IPS-18a (cell line): Measurements from ENCODE around the gene C20orf202.

Source experiments
- H3K27ac ChIP-seq: one replicate; pipeline ENCODE4 v1.5.1; 2013; ENCODE audit warnings: low read length
- H3K27me3 ChIP-seq: one replicate; pipeline ENCODE4 v1.6.1; 2013; ENCODE audit warnings: mild to moderate bottlenecking, low read length; ENCODE audit not compliant: control insufficient read depth, insufficient read depth
- H3K36me3 ChIP-seq: one replicate; pipeline ENCODE4 v1.6.1; 2013; ENCODE audit warnings: low read depth, low read length; ENCODE audit not compliant: control insufficient read depth
- H3K4me1 ChIP-seq: one replicate; pipeline ENCODE4 v1.6.1; 2013; ENCODE audit warnings: low read depth, low read length; ENCODE audit not compliant: control insufficient read depth
- H3K4me3 ChIP-seq: one replicate; pipeline ENCODE4 v1.5.1; 2013; ENCODE audit warnings: low read length
- H3K9ac ChIP-seq: one replicate; pipeline ENCODE4 v1.6.1; 2013; ENCODE audit warnings: mild to moderate bottlenecking, low read length, moderate library complexity
- H3K9me3 ChIP-seq: one replicate; pipeline ENCODE4 v1.6.1; 2013; ENCODE audit warnings: low read depth, low read length; ENCODE audit not compliant: control insufficient read depth

The C20orf202 gene

DNA sequence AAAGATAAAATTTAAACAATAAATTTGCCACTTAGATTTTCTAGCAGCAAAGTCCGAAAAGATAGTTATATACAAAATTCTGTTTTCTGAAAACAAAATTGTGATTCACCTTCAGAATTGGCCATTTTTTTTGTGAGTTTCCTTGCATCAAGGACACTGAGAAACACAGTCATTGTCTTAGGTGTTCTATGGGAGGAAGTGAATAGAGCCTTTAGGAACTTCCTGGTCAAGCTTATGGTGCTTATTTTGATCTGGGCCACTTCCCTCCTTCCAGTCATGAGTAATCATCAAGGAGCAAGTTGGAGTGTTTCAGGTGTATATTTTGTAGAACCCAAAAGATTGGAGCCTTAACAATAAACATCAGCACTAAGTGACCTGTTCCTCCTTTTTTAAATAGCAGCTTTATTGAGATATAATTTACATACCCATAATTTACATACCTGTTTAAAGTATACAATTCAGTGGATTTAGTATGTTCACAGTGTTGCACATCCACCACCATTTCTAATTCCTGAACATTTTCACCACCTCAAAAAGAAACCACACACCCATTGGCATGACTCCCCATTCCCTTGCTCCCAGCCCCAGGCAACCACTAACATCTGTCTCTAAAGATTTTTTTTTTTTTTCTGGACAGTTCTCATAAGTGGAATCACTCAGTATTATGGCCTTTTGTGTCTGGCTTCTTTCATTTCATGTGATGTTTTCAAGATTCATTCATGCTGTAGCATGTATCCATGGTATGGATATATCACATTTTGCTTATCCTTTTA lies 36.1 kb upstream of the C20orf202 start:
- Histone ChIP-seq H3K9me3 (no peaks in the 10 kb centered on the region), H3K4me1 (no peaks in the 10 kb centered on the region), H3K27ac (no peak overlapping the region), H3K4me3 (no peak overlapping the region), H3K36me3 (peaks cover 64% of the 10 kb centered on the region), H3K27me3 (no peaks in the 10 kb centered on the region), H3K9ac (no peak overlapping the region)

DNA sequence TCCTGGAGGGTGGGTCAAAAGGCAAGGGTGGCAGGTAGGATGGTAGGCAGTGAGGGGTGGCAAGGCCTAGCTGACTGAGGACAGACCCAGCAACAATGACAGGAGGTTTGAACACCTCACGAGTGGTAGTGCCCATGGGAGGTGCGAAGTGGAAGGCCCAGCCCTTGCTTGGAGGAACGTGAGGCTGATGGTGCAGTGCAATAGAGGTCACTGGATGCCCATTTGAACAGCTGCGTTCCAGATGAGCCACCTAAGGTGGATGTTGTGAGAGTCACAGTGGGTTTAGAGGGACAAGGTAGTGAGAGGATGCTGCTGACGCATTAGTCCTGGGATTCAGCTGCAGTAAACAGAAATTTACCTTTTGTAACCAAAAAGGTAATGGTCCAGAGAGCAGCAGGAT lies 34.0 kb upstream of the C20orf202 start:
- H3K36me3 ChIP-seq = peaks cover 53% of the 10 kb centered on the region
- no peak overlapping the region for H3K27ac ChIP-seq
- no peaks in the 10 kb centered on the region for H3K27me3 ChIP-seq
- H3K9me3 ChIP-seq = no peaks in the 10 kb centered on the region
- no peak overlapping the region for H3K4me3 ChIP-seq
- no peak overlapping the region for H3K9ac ChIP-seq
- H3K4me1 ChIP-seq = no peaks in the 10 kb centered on the region

DNA sequence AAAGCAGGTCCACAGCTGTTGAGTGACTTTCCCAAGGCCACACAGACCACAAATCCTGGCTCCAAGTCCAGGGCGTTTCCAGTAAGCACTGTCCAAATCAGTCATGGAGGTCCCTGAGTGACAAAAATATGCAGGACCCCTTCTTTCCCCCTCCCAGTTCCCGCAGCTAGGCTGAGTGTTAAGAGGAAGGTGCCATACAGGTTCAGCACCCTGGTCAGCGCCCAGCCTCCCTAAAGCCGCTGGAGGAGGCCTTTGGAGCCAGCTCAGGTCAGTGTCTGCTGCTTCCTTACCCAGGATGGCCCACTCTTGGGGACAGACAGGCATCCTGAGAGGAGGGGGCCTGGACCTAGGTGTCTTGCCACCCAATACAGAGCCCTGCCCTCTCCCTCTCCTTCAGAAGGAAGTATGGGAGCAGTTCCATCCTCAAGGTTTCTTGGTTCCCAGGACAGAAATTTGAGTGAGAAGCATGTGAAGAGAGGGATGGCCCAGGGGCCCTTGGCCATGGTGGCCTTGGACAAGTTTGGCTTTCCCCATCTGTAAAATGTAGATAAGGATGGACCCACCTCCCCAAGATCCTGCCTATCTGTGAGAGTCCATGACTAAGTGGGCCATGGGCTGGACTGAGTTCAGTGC lies 31.7 kb upstream of the C20orf202 start:
- no peak overlapping the region for H3K27ac ChIP-seq
- H3K36me3 ChIP-seq = peaks cover 34% of the 10 kb centered on the region
- H3K9ac ChIP-seq = no peak overlapping the region
- no peaks in the 10 kb centered on the region for H3K27me3 ChIP-seq
- no peaks in the 10 kb centered on the region for H3K9me3 ChIP-seq
- H3K4me1 ChIP-seq = no peaks in the 10 kb centered on the region
- no peak overlapping the region for H3K4me3 ChIP-seq

DNA sequence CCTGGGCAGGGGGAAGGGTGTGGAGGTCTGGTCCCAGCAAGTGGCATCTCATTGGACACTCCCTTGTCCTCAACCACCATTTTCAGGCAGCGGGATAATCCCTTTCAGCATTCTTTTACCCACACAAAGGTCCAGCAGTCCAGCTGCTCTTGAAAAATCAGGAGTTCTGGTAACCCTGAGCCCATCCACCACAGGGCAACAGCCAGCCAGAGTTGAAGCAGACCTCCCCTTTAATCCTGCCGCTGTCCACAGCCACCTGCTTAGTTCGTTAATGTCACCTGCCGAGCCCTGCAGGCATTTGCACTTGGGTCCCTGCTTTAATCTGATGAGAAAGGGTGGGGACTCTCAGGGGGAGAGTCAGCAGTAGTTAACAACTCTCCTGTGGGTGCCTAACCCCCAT lies 29.6 kb upstream of the C20orf202 start:
- H3K4me1 ChIP-seq = no peaks in the 10 kb centered on the region
- no peaks in the 10 kb centered on the region for H3K27me3 ChIP-seq
- H3K36me3 ChIP-seq = peaks cover 13% of the 10 kb centered on the region
- no peaks in the 10 kb centered on the region for H3K9me3 ChIP-seq
- H3K4me3 ChIP-seq = no peak overlapping the region
- no peak overlapping the region for H3K27ac ChIP-seq
- H3K9ac ChIP-seq = no peak overlapping the region

DNA sequence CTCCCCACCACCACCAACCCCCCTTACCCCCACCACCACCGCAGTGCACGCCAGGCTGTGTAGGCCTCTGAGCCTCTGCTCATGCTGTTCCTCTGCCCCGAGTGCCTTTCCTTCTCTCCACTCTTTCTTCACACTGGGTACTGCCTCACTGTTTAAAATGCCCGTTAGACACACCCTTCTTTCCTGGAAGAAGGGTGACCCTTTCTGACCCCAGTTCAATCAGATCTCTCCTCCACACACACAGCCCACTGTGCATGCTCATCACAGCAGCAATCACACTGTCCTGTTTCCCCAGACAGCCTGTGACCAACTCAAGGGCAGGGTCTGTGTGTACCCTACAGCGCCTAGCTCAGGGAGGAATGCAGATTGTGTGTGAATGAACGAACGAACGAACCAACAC lies 28.5 kb upstream of the C20orf202 start:
- no peak overlapping the region for H3K27ac ChIP-seq
- peaks cover 8% of the 10 kb centered on the region for H3K36me3 ChIP-seq
- no peak overlapping the region for H3K4me3 ChIP-seq
- no peaks in the 10 kb centered on the region for H3K27me3 ChIP-seq
- no peaks in the 10 kb centered on the region for H3K4me1 ChIP-seq
- no peak overlapping the region for H3K9ac ChIP-seq
- no peaks in the 10 kb centered on the region for H3K9me3 ChIP-seq

DNA sequence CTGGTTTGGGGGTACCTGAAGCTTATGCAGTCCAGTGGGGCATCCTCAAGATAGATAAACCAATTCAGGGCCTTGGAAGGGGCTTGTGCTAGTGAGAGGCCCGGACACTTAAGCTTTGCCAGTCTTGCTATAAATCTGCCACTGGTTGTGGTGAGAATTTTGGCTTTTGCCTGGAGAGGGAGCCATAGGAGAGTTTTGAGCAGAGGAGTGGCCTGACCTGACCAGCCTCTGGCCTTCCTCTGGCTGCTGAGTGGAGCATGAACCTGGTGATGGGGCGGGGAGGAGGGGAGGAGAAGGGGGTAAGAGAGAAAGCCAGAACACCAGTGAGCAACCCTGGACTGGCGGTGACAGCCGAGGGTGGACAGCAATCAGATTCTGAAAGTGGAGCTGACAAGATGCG lies 25.6 kb upstream of the C20orf202 start:
- H3K27ac ChIP-seq = no peak overlapping the region
- H3K9me3 ChIP-seq = no peaks in the 10 kb centered on the region
- H3K4me1 ChIP-seq = peaks cover 5% of the 10 kb centered on the region
- H3K27me3 ChIP-seq = peaks cover 3% of the 10 kb centered on the region
- peaks cover 4% of the 10 kb centered on the region for H3K36me3 ChIP-seq
- H3K4me3 ChIP-seq = no peak overlapping the region
- no peak overlapping the region for H3K9ac ChIP-seq

DNA sequence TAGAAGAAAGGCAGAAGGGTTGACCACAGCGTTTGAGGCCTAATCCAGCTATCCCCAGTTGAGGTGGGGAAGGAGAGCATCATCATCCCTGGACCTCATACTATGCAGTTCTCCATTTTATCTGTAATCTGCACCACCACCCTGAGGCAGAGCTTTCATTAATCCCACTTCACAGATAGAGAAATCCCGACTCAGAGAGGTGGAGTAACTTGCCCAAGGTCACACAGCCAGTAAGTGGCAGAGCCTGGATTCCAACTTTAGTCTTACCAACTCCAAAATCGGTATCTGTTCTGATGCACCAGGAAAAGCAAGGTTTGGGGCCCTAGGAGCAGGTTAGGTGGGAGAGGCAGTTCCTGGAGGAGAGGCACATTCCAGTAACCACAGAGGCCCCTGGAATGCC lies 25.2 kb upstream of the C20orf202 start:
- H3K27ac ChIP-seq = no peak overlapping the region
- peaks cover 5% of the 10 kb centered on the region for H3K4me1 ChIP-seq
- no peak overlapping the region for H3K9ac ChIP-seq
- peaks cover 4% of the 10 kb centered on the region for H3K36me3 ChIP-seq
- H3K9me3 ChIP-seq = no peaks in the 10 kb centered on the region
- H3K4me3 ChIP-seq = no peak overlapping the region
- H3K27me3 ChIP-seq = peaks cover 8% of the 10 kb centered on the region

DNA sequence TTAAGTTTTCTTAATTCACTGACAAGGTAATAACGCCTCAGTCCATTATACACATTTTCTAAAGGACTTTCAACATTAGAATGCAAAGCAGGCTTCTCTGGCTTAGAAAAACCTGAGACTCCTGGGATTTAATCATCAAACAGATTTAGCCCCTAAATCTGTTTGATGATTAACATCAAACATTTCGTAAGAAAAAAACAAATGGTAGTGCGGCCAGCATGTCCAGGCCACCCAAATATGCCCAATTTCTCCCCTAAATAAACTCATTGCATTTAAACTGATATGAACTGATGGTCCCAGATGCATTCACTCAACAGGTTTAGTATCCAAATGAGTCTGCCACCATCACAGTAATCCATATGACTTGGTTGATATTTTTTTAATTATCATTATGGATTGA lies 24.6 kb upstream of the C20orf202 start:
- Histone ChIP-seq H3K4me1 (peaks cover 5% of the 10 kb centered on the region), H3K27me3 (peaks cover 13% of the 10 kb centered on the region), H3K36me3 (peaks cover 4% of the 10 kb centered on the region), H3K9me3 (no peaks in the 10 kb centered on the region), H3K27ac (no peak overlapping the region), H3K4me3 (no peak overlapping the region), H3K9ac (no peak overlapping the region)

DNA sequence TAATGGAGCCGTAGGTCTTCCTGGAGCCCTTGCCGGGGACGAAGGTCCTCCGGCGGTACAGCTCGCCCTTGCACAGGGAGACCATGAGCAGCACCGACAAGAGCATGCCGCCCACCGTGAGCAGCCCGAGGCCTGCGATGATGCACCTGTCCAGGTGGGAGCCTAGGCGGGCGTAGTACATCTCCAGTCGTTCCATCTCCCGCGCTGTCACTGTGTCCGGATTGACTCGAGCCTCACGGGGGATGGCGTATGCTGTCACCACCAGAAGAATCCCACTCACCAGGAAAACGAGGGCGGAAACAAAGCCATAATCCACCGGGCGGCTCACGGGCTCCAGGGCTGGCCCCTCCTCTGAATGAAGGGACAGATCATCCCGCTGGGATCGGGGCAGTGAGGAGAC lies 22.3 kb upstream of the C20orf202 start:
- Histone ChIP-seq H3K27ac (no peak overlapping the region), H3K9ac (no peak overlapping the region), H3K4me3 (no peak overlapping the region), H3K36me3 (peaks cover 2% of the 10 kb centered on the region), H3K27me3 (peaks cover 27% of the 10 kb centered on the region), H3K9me3 (no peaks in the 10 kb centered on the region), H3K4me1 (peaks cover 5% of the 10 kb centered on the region)

DNA sequence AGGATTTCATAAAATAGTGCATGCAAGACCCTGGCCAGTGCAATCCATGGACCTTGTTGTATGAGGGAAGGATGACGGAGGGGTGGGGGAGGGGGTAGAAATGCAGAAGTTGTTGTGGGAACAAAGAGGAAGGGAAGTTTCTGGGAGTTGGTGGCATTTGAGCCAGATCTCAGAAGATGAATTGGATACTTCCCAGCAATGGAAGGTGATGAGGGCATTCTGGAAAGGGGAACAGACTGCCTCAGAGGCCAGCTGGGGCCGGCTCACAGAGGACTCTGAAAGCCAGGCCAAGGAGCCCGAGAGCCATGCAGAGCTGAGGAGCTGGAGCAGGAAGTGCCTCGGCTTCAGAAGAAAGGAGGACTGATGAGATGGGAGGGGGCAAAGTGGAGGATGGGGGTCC lies 21.1 kb upstream of the C20orf202 start:
- H3K9ac ChIP-seq = no peak overlapping the region
- no peaks in the 10 kb centered on the region for H3K9me3 ChIP-seq
- peaks cover 5% of the 10 kb centered on the region for H3K4me1 ChIP-seq
- H3K27ac ChIP-seq = no peak overlapping the region
- no peaks in the 10 kb centered on the region for H3K36me3 ChIP-seq
- no peak overlapping the region for H3K4me3 ChIP-seq
- peaks cover 37% of the 10 kb centered on the region for H3K27me3 ChIP-seq

DNA sequence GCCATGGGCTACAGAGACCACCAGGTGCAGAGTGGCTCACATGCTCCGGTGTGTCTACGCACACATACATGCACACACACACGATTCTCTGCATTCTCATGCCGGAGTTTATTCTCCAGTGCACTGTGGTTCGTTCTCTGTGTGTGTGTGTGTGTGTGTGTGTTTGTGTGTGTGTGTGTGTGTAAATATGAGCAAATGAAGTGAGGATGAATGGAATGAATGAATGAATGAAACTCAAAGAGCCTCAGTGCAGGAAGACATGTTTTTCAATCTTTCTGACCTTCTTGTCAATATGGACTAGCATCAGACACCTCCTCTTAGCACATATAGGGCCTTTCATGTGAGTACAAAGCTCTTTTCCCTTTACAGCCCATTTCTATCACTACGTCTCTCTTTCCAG lies 20.1 kb upstream of the C20orf202 start:
- Histone ChIP-seq H3K4me1 (peaks cover 12% of the 10 kb centered on the region), H3K27ac (no peak overlapping the region), H3K9me3 (no peaks in the 10 kb centered on the region), H3K4me3 (no peak overlapping the region), H3K36me3 (no peaks in the 10 kb centered on the region), H3K27me3 (peaks cover 37% of the 10 kb centered on the region), H3K9ac (no peak overlapping the region)

DNA sequence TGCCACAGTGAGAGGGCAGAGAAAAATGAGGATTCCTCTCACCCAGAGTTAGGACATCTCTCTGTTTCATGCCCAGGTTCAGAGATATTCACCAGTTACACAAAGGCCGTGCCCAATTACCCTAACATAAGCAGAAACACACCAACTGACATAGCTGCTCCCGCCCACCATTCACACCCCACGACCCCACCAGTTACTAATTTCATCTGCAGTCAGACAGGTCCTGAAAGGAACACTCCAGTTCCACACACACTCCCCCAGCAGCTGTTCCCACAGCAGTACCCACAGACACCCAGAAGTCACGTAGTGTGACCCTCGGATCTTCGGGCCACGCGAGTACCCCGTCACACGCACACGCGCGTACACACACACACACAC lies 19.0 kb upstream of the C20orf202 start:
- no peak overlapping the region for H3K27ac ChIP-seq
- H3K9ac ChIP-seq = no peak overlapping the region
- peak overlapping the region; percentile 51 for H3K4me3 ChIP-seq

More for the DNA sequence above, 19.0 kb upstream of the C20orf202 start:
- H3K4me1 ChIP-seq = peaks cover 12% of the 10 kb centered on the region
- H3K9me3 ChIP-seq = no peaks in the 10 kb centered on the region
- no peaks in the 10 kb centered on the region for H3K36me3 ChIP-seq
- H3K27me3 ChIP-seq = peaks cover 37% of the 10 kb centered on the region
